B cell (primary cell): ENCODE measurements around the gene TRIM24. TPM values are rescaled to one million over a fixed set of nuclear protein-coding genes. Genes with fewer than 3 reads are reported as not detected.

Source experiments
- ATAC-seq: fragments of 200-7000 bp; cut with Tn5 transposase; one replicate; pipeline ENCODE4 v1.10.0; 2021; ENCODE audit warnings: low read depth, mild to moderate bottlenecking, moderate number of reproducible peaks, moderate library complexity
- CTCF ChIA-PET: fragments of 350-600 bp; sonication (Branson Sonifier 250); formaldehyde crosslinking; loops from one replicate; lab custom pipeline; 2021; ENCODE audit warnings: antibody characterized with exemption, inconsistent platforms; lab: Charles Lee
- POLR2A ChIA-PET: fragments of 350-600 bp; sonication (Branson Sonifier 250); formaldehyde crosslinking; loops from one replicate; lab custom pipeline; 2021; ENCODE audit warnings: antibody characterized with exemption; lab: Charles Lee
- DNase-seq: peaks from one replicate; pipeline ENCODE4 v3.0.0; 2013
- H2AFZ ChIP-seq: 2 replicates; pipeline ENCODE4 v1.6.1; 2012; ENCODE audit warnings: mild to moderate bottlenecking, low read depth, low read length; ENCODE audit not compliant: insufficient read depth, poor library complexity, severe bottlenecking
- H3K27ac ChIP-seq, 2 donors: 1 replicate in 1 of 2; 2 replicates in 1 of 2; pipeline ENCODE4 v1.5.1; 2012 to 2013; ENCODE audit warnings: low read length in 2 of 2, mild to moderate bottlenecking in 2 of 2, moderate library complexity in 1 of 2
- H3K27me3 ChIP-seq, 4 experiments: fragments of 200-600 bp in 1 of 4; sonication (generic) in 1 of 4; replicated peaks in 1 of 4; 1 replicate in 2 of 4; 2 replicates in 2 of 4; pipeline versions ENCODE4 v1.6.1 to v1.7.0; 2013 to 2016; ENCODE audit warnings: low read length in 3 of 4, mild to moderate bottlenecking in 2 of 4, mixed read lengths in 1 of 4, moderate library complexity in 1 of 4; ENCODE audit not compliant: insufficient read depth in 4 of 4, control insufficient read depth in 3 of 4; ENCODE audit errors: control extremely low read depth in 1 of 4
- H3K36me3 ChIP-seq, 2 experiments: replicated peaks in 1 of 2; 1 replicate in 1 of 2; 2 replicates in 1 of 2; pipeline versions ENCODE4 v1.6.1 to v1.7.1; 2013; ENCODE audit warnings: low read length in 1 of 2; ENCODE audit not compliant: insufficient read depth in 2 of 2, control insufficient read depth in 1 of 2; ENCODE audit errors: control extremely low read depth in 1 of 2, extremely low read depth in 1 of 2
- H3K4me1 ChIP-seq, 2 donors: fragments of 200-600 bp in 1 of 2; sonication (generic) in 1 of 2; 1 replicate in 1 of 2; 2 replicates in 1 of 2; pipeline versions ENCODE4 v1.5.1 to v1.6.1; 2013 to 2017; ENCODE audit warnings: low read length in 2 of 2; ENCODE audit not compliant: control insufficient read depth in 2 of 2, insufficient read depth in 2 of 2
- H3K4me2 ChIP-seq: replicated peaks from 2 replicates; pipeline ENCODE3; 2012; ENCODE audit warnings: mild to moderate bottlenecking, low read depth, low read length; ENCODE audit not compliant: poor library complexity, severe bottlenecking
- H3K4me3 ChIP-seq, 5 experiments: fragments of 200-600 bp in 1 of 5; sonication (generic) in 1 of 5; 1 replicate in 3 of 5; 2 replicates in 2 of 5; pipeline versions ENCODE4 v1.5.1 to v1.7.0; 2011 to 2016; ENCODE audit warnings: low read length in 4 of 5, mild to moderate bottlenecking in 4 of 5, low read depth in 2 of 5, control low read depth in 1 of 5, moderate library complexity in 1 of 5; ENCODE audit not compliant: insufficient read depth in 1 of 5; ENCODE audit errors: control extremely low read depth in 1 of 5, extremely low read depth in 1 of 5
- H3K79me2 ChIP-seq: fragments of 200-600 bp; sonication (generic); one replicate; pipeline ENCODE4 v1.6.0; 2016; ENCODE audit warnings: low read length; ENCODE audit not compliant: control insufficient read depth, insufficient read depth
- H3K9ac ChIP-seq: fragments of 200-600 bp; sonication (generic); 2 replicates; pipeline ENCODE4 v1.6.1; 2017; ENCODE audit warnings: mild to moderate bottlenecking, low read length, moderate library complexity
- H3K9me3 ChIP-seq, 3 donors: one replicate each; pipeline versions ENCODE4 v1.6.1 to v1.7.1; 2013; ENCODE audit warnings: low read length in 2 of 3; ENCODE audit not compliant: control insufficient read depth in 2 of 3, insufficient read depth in 1 of 3; ENCODE audit errors: control extremely low read depth in 1 of 3
- H4K20me1 ChIP-seq: 2 replicates; pipeline ENCODE4 v1.6.0; 2012; ENCODE audit warnings: mild to moderate bottlenecking, low read length; ENCODE audit not compliant: insufficient read depth, control insufficient read depth, poor library complexity, severe bottlenecking
- H3K27ac Mint-ChIP-seq: one replicate; pipeline ENCODE4 v1.8.0; 2021; ENCODE audit warnings: mixed read lengths
- H3K27me3 Mint-ChIP-seq: one replicate; pipeline ENCODE4 v1.8.0; 2021; ENCODE audit warnings: mixed read lengths
- H3K4me1 Mint-ChIP-seq: one replicate; pipeline ENCODE4 v1.8.0; 2021; ENCODE audit warnings: mixed read lengths
- H3K4me3 Mint-ChIP-seq: one replicate; pipeline ENCODE4 v1.8.0; 2021; ENCODE audit warnings: mixed read lengths
- H3K9me3 Mint-ChIP-seq: one replicate; pipeline ENCODE4 v1.8.0; 2022; ENCODE audit warnings: mixed read lengths; ENCODE audit not compliant: insufficient read depth
- CTCF ChIP-seq: fragments of 200-600 bp; IDR thresholded peaks from one replicate; pipeline ENCODE4 v1.8.0; 2022; ENCODE audit warnings: antibody characterized with exemption, mild to moderate bottlenecking
- EZH2 ChIP-seq: IDR thresholded peaks from 2 replicates; pipeline ENCODE4 v1.6.1; 2012; ENCODE audit warnings: borderline replicate concordance, low read depth, mild to moderate bottlenecking, moderate library complexity, low read length; ENCODE audit not compliant: insufficient read depth, poor library complexity, severe bottlenecking
- WGBS: methylation state at CpG from one replicate; pipeline ENCODE4 v1.1.5; 2013; ENCODE audit warnings: missing lambda C conversion rate; ENCODE audit not compliant: insufficient coverage; 5-methylcytosine and 5-hydroxymethylcytosine counted together
- intact Hi-C: fragments of 100-400 bp; cut with micrococcal nuclease; formaldehyde crosslinking; loops from one replicate; pipeline ENCODE4 v1.10.0; 2022
- polyA plus RNA-seq: library from polyadenylated mRNA; depleted of rRNA; stranded (reverse); fragments of >200 nt; gene quantifications from 2 replicates; pipeline ENCODE4 v1.2.3, GENCODE V29; 2012
- total RNA-seq, 2 donors: library from RNA; stranded (reverse); fragments of 120-200 nt in 1 of 2; gene quantifications; 1 replicate in 1 of 2; 2 replicates in 1 of 2; pipeline versions ENCODE4 v1.2.3 to v1.2.4, GENCODE V29; 2013 to 2022

TRIM24 gene
- total and polyA plus RNA-seq, 2 donors (not counting 1 experiment from before 2014, with no cell fraction given), result 3.7 to 18.7 TPM

GRCh38 chr7:138519061-138519798 lies 59.2 kb downstream of the TRIM24 start:
- CTCF ChIA-PET, result no interaction called here
- intact Hi-C loops, result no loop called here

More at GRCh38 chr7:138519061-138519798, 59.2 kb downstream of the TRIM24 start:
- Histone ChIP-seq H3K27ac (no peak overlapping the region), H3K9ac (no peak overlapping the region), H3K4me3 (no peak overlapping the region), H3K36me3 (peaks cover 14 to 26% of the 10 kb centered on the region in 2 experiments), H3K27me3 (no peaks in the 10 kb centered on the region), H2AFZ (no peak overlapping the region), H3K4me2 (no peak overlapping the region), H4K20me1 (no peaks in the 10 kb centered on the region), H3K4me1 (peaks cover 4 to 8% of the 10 kb centered on the region in 2 donors), H3K9me3 (peaks cover 0 to 20% (median 0%) of the 10 kb centered on the region in 3 donors), H3K79me2 (no peaks in the 10 kb centered on the region)
- DNase-seq (no peak), ATAC-seq (no peak)
- H3K9me3 Mint-ChIP-seq, result peaks cover 2% of the 10 kb centered on the region
- no peak overlapping the region for H3K4me3 Mint-ChIP-seq
- no peaks in the 10 kb centered on the region for H3K27me3 Mint-ChIP-seq
- WGBS, result no CpG with 5 or more reads among the region's 4 CpGs
- TF ChIP-seq CTCF (no peak), EZH2 (no peak)
- no peak overlapping the region for H3K27ac Mint-ChIP-seq
- POLR2A ChIA-PET, result no interaction called here
- H3K4me1 Mint-ChIP-seq, result peaks cover 9% of the 10 kb centered on the region
